ENCODE measurements around the gene ABL2.
"Not testable (repeated sequence)": the region's sequence is repeated elsewhere in the genome, so short reads cannot be mapped to it uniquely, and the experiment has no call there.

The ABL2 gene

GRCh38 chr1:179168536-179168935 lies 60.9 kb downstream of the ABL2 start:
- no peak for DNase-seq

GRCh38 chr1:179167955-179168354 lies 61.5 kb downstream of the ABL2 start:
- DNase-seq, result no peak

- no peak for DNase-seq
Measured at GRCh38 chr1:179167418-179167777, 62.1 kb downstream of the ABL2 start.

- no peak for DNase-seq
Measured at GRCh38 chr1:179166663-179167417, 62.6 kb downstream of the ABL2 start.

GRCh38 chr1:179164494-179164893 lies 65.0 kb downstream of the ABL2 start:
- no peak for DNase-seq

- DNase-seq, result no peak
Measured at GRCh38 chr1:179156708-179157107, 72.8 kb downstream of the ABL2 start.

- no peak for DNase-seq
Measured at GRCh38 chr1:179156026-179156425, 73.5 kb downstream of the ABL2 start.

GRCh38 chr1:179155615-179156014 lies 73.9 kb downstream of the ABL2 start:
- DNase-seq, result no peak

GRCh38 chr1:179154437-179154836 lies 75.0 kb downstream of the ABL2 start:
- DNase-seq, result no peak

GRCh38 chr1:179153217-179153616 lies 76.3 kb downstream of the ABL2 start:
- DNase-seq, result no peak

- DNase-seq, result no peak
Measured at GRCh38 chr1:179151908-179152682, 77.4 kb downstream of the ABL2 start.

- no peak for DNase-seq
Measured at GRCh38 chr1:179146911-179147310, 82.6 kb downstream of the ABL2 start.

- no peak for DNase-seq
Measured at GRCh38 chr1:179146476-179146875, 83.0 kb downstream of the ABL2 start.

GRCh38 chr1:179145521-179145920 lies 84.0 kb downstream of the ABL2 start:
- no peak for DNase-seq

GRCh38 chr1:179144626-179145025 lies 84.9 kb downstream of the ABL2 start:
- no peak for DNase-seq

GRCh38 chr1:179143322-179143721 lies 86.2 kb downstream of the ABL2 start:
- no peak for DNase-seq

- DNase-seq, result no peak
Measured at GRCh38 chr1:179142889-179143299, 86.6 kb downstream of the ABL2 start.

GRCh38 chr1:179141592-179142251 lies 87.8 kb downstream of the ABL2 start:
- no peak for DNase-seq

- DNase-seq, result not testable (repeated sequence)
Measured at GRCh38 chr1:179138755-179139154, 90.7 kb downstream of the ABL2 start.

- DNase-seq, result no peak
Measured at GRCh38 chr1:179137617-179138255, 91.7 kb downstream of the ABL2 start.

- not testable (repeated sequence) for DNase-seq
Measured at GRCh38 chr1:179135707-179136106, 93.8 kb downstream of the ABL2 start.

GRCh38 chr1:179135168-179135567 lies 94.3 kb downstream of the ABL2 start:
- not testable (repeated sequence) for DNase-seq

All from activated CD4-positive, alpha-beta T cell treated with anti-CD3 and anti-CD28 coated beads, Interleukin-2, amount 50 U/mL, for 1 hour (primary cell).